Smooth muscle cell (in vitro differentiated cells): ENCODE results near the gene EIF4A2. TPM values are rescaled to one million over a fixed set of nuclear protein-coding genes. Genes with fewer than 3 reads are reported as not detected.

Source experiments
- DNase-seq: peaks from one replicate; lab custom pipeline; 2025; ENCODE audit not compliant: unreplicated experiment; lab: John Stamatoyannopoulos, UW
- H2AFZ ChIP-seq: fragments of 200-600 bp; sonication (generic); 2 replicates; pipeline ENCODE4 v1.6.0; 2016; ENCODE audit warnings: antibody characterized with exemption, low read depth, mild to moderate bottlenecking
- H3F3A ChIP-seq: fragments of 200-600 bp; sonication (generic); 2 replicates; pipeline ENCODE4 v1.6.0; 2017; ENCODE audit warnings: antibody characterized with exemption, low read depth
- H3K27ac ChIP-seq: fragments of 200-600 bp; sonication (generic); 2 replicates; pipeline ENCODE4 v1.5.1; 2016; ENCODE audit warnings: low read depth, mild to moderate bottlenecking
- H3K27me3 ChIP-seq: fragments of 200-600 bp; sonication (generic); 2 replicates; pipeline ENCODE4 v1.6.1; 2016; ENCODE audit warnings: low read depth, mild to moderate bottlenecking
- H3K36me3 ChIP-seq: fragments of 200-600 bp; sonication (generic); 2 replicates; pipeline ENCODE4 v1.5.1; 2016; ENCODE audit warnings: low read depth
- H3K4me1 ChIP-seq: fragments of 200-600 bp; sonication (generic); 2 replicates; pipeline ENCODE4 v1.5.1; 2016; ENCODE audit warnings: low read depth
- H3K4me2 ChIP-seq: fragments of 200-600 bp; sonication (generic); 2 replicates; pipeline ENCODE4 v1.6.0; 2016; ENCODE audit warnings: mild to moderate bottlenecking
- H3K4me3 ChIP-seq: fragments of 200-600 bp; sonication (generic); 2 replicates; pipeline ENCODE4 v1.5.1; 2016; ENCODE audit warnings: mild to moderate bottlenecking
- H3K79me2 ChIP-seq: fragments of 200-600 bp; sonication (generic); 2 replicates; pipeline ENCODE4 v1.6.0; 2016; ENCODE audit warnings: low read depth, mild to moderate bottlenecking
- H3K9ac ChIP-seq: fragments of 200-600 bp; sonication (generic); 2 replicates; pipeline ENCODE4 v1.6.0; 2016; ENCODE audit warnings: low read depth
- H3K9me3 ChIP-seq: fragments of 200-600 bp; sonication (generic); replicated peaks from 2 replicates; pipeline ENCODE4 v1.5.1; 2016; ENCODE audit warnings: low read depth
- H4K20me1 ChIP-seq: fragments of 200-600 bp; sonication (generic); 2 replicates; pipeline ENCODE4 v1.6.0; 2016; ENCODE audit warnings: low read depth
- CTCF ChIP-seq: fragments of 200-600 bp; sonication (generic); IDR thresholded peaks from 2 replicates; pipeline ENCODE4 v1.5.1; 2017; ENCODE audit warnings: borderline replicate concordance, mild to moderate bottlenecking, antibody characterized with exemption; ENCODE audit not compliant: insufficient read depth, poor library complexity, severe bottlenecking
- WGBS: methylation state at CpG from one replicate; pipeline ENCODE4 v1.1.7; 2016; ENCODE audit warnings: low lambda C conversion rate; 5-methylcytosine and 5-hydroxymethylcytosine counted together
- polyA plus RNA-seq: library from polyadenylated mRNA; unstranded; fragments of >200 nt; fragmentation: Nextera tagmentation; extraction: Ambion mirVana; gene quantifications from 2 replicates; pipeline ENCODE4 v1.2.1, GENCODE V29; 2016
- total RNA-seq: library from RNA; depleted of rRNA; stranded (reverse); fragments of >200 nt; gene quantifications from 2 replicates; pipeline ENCODE4 v1.2.3, GENCODE V29; 2014

Gene EIF4A2
- total RNA-seq (438 and 486 TPM in 2 replicates), polyA plus RNA-seq (94.8 and 130 TPM in 2 replicates)

DNA sequence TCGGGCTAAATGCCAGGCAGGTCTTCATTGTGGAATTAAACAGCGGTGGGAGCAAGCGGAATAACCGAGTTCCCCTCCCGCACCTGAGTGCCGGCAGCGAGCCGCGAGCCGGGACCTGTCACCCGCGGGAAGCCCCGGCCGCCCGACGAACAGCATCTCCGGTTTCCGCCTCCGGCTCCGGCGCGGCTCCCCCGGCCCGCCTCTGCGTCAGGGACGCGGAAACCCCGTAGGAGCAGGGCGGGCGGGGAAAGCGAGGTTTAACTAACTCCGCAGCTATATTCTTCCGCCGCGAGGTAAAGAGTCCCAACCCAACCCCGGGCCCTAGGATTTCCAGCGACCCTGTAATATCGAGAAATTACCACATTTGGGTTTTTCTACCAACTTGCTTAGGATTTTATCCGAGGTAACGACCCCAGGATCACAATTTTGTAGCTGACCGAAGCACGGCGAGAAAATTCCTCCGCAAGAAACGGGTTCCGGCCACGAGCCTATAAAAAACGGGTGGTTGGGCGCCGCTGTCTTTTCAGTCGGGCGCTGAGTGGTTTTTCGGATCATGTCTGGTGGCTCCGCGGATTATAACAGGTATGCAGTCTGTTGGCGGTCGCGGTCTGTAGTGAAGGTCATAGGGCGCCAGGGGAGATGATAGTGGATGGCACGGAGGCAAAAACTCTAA, at the start of gene EIF4A2:
Gene EIF4A2, plus strand, starts transcription at position 520 of the 673 bp plus-strand sequence. Its CDS starts 34 bp downstream, at position 554.
- H2AFZ ChIP-seq: peak within 1 kb of the TSS; percentile 92
- no peak for TF ChIP-seq CTCF
- no peaks in the 10 kb centered on the region for H3K9me3 ChIP-seq
- no peaks in the 10 kb centered on the region for H3K27me3 ChIP-seq
- H3K4me1 ChIP-seq: peaks cover 36% of the 10 kb centered on the region
- H3K27ac ChIP-seq: peak within 1 kb of the TSS; percentile 99
- H3K36me3 ChIP-seq: peaks cover 10% of the 10 kb centered on the region
- peaks cover 46% of the 10 kb centered on the region for H4K20me1 ChIP-seq
- WGBS: under 1% methylated on average over 56 of the region's 60 CpGs
- peaks cover 41% of the 10 kb centered on the region for H3F3A ChIP-seq
- DNase-seq: peak; percentile 81
- peaks cover 40% of the 10 kb centered on the region for H3K79me2 ChIP-seq
- H3K4me3 ChIP-seq: peak within 1 kb of the TSS; percentile 79
- H3K9ac ChIP-seq: peak within 1 kb of the TSS; percentile 99
- H3K4me2 ChIP-seq: peak within 1 kb of the TSS; percentile 91

DNA sequence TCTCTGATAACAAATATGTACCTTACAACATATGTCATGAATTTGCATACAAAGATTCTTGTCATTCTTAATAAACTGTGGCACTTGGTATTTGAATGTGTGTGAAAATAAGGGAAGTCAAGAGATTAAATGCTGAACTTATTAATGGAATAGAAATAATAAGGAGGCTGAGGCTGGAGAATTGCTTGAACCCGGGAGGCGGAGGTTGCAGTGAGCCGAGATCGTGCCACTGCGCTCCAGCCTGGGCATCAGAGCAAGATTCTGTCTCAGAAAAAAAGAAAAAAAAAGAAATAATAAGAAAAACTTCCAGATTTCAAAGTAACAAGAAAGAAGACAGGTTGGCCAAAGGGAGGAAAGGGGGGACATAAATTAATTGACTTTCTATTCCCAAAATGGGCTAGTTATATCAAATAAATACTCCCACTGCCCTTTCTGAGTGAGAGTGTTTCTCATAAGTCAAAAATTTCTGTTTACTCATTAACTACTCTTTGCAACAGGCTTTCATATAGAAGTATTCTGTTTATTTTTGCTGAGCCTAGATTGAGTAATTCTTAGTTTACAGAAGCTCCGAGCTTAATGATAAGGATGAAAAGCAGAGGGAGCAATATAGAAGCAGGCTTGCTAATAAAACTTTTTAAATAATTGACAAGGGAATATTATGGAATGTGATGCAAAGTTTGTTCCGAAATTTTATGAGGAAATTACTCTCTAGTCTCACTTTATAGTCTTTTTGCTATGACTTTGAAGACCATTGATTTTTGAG, 40.6 kb upstream of the EIF4A2 start:
- Histone ChIP-seq H3K79me2 (no peaks in the 10 kb centered on the region), H3K9ac (no peak overlapping the region), H4K20me1 (no peaks in the 10 kb centered on the region), H3K27ac (no peak overlapping the region), H3K36me3 (no peaks in the 10 kb centered on the region), H3K4me2 (peak overlapping the region; percentile 34), H3K27me3 (no peaks in the 10 kb centered on the region), H3F3A (no peaks in the 10 kb centered on the region), H2AFZ (no peak overlapping the region), H3K4me1 (no peaks in the 10 kb centered on the region), H3K4me3 (no peak overlapping the region), H3K9me3 (no peaks in the 10 kb centered on the region)
- no peak for TF ChIP-seq CTCF
- DNase-seq: no peak
- 75% methylated on average over 7 of the region's 7 CpGs for WGBS

- Histone ChIP-seq H3K4me3 (no peak overlapping the region), H3K36me3 (no peaks in the 10 kb centered on the region), H3K9ac (no peak overlapping the region), H3K27ac (no peak overlapping the region), H4K20me1 (no peaks in the 10 kb centered on the region), H3K27me3 (no peaks in the 10 kb centered on the region), H3K9me3 (no peaks in the 10 kb centered on the region), H3K4me2 (peak overlapping the region; percentile 34), H3K79me2 (no peaks in the 10 kb centered on the region), H3F3A (no peaks in the 10 kb centered on the region), H2AFZ (no peak overlapping the region), H3K4me1 (no peaks in the 10 kb centered on the region)
- 84% methylated on average over 3 of the region's 3 CpGs for WGBS
- no peak for TF ChIP-seq CTCF
- DNase-seq: no peak
Measured at GRCh38 chr3:186743666-186744065, 39.7 kb upstream of the EIF4A2 start.
